Lung (tissue), 12 donors: ENCODE data around the gene SNAP25. TPM values are rescaled to one million over a fixed set of nuclear protein-coding genes. Genes with fewer than 3 reads are reported as not detected.

Experiments
- ATAC-seq: fragments of 200-7000 bp; cut with Tn5 transposase; one replicate; pipeline ENCODE4 v1.9.1; 2020; ENCODE audit warnings: moderate number of reproducible peaks; ENCODE audit not compliant: insufficient read depth, low FRiP score
- DNase-seq, 3 donors: peaks; one replicate each; pipeline ENCODE4 v3.0.0-alpha.2; 2013 to 2017
- H3K27ac ChIP-seq, 2 donors: one replicate each; pipeline ENCODE4 v1.5.1; 2013; ENCODE audit warnings: mild to moderate bottlenecking in 2 of 2, moderate library complexity in 2 of 2, control low read depth in 1 of 2, inconsistent platforms in 1 of 2, low read depth in 1 of 2, low read length in 1 of 2
- H3K27me3 ChIP-seq, 3 donors: one replicate each; pipeline ENCODE4 v1.5.1; 2013; ENCODE audit warnings: low read length in 2 of 3; ENCODE audit not compliant: control insufficient read depth in 3 of 3, insufficient read depth in 3 of 3
- H3K36me3 ChIP-seq, 4 donors: one replicate each; pipeline ENCODE4 v1.5.1; 2013; ENCODE audit warnings: low read length in 4 of 4, mild to moderate bottlenecking in 1 of 4, moderate library complexity in 1 of 4; ENCODE audit not compliant: control insufficient read depth in 4 of 4, insufficient read depth in 4 of 4
- H3K4me1 ChIP-seq, 5 donors: one replicate each; pipeline ENCODE4 v1.5.1; 2013; ENCODE audit warnings: low read length in 5 of 5, mild to moderate bottlenecking in 2 of 5, moderate library complexity in 1 of 5; ENCODE audit not compliant: control insufficient read depth in 5 of 5, insufficient read depth in 5 of 5
- H3K4me3 ChIP-seq: one replicate; pipeline ENCODE4 v1.5.1; 2013; ENCODE audit warnings: mild to moderate bottlenecking, control low read depth, moderate library complexity
- H3K9ac ChIP-seq, 2 donors: one replicate each; pipeline ENCODE4 v1.5.1; 2013; ENCODE audit warnings: low read length in 2 of 2, control low read depth in 1 of 2; ENCODE audit not compliant: insufficient read depth in 1 of 2
- H3K9me3 ChIP-seq, 4 donors: one replicate each; pipeline ENCODE4 v1.5.1; 2013; ENCODE audit warnings: low read length in 3 of 4, mild to moderate bottlenecking in 1 of 4, moderate library complexity in 1 of 4; ENCODE audit not compliant: control insufficient read depth in 4 of 4, insufficient read depth in 3 of 4
- CTCF ChIP-seq: IDR thresholded peaks from 2 replicates; pipeline ENCODE4 v1.5.1; 2012; ENCODE audit warnings: mild to moderate bottlenecking; ENCODE audit errors: control extremely low read depth, extremely low read depth
- WGBS, 2 donors: extraction: QIAGEN DNeasy Blood & Tissue Kit; methylation state at CpG; one replicate each; pipeline ENCODE4 v1.1.7; 2013; 5-methylcytosine and 5-hydroxymethylcytosine counted together
- polyA plus RNA-seq, 2 donors: library from polyadenylated mRNA; stranded (reverse); fragments of 200-250 nt; gene quantifications; one replicate each; pipeline ENCODE4 v1.2.1, GENCODE V29; 2013
- total RNA-seq, 2 donors: library from RNA; depleted of rRNA in 1 of 2; stranded (reverse); fragments of >200 nt in 1 of 2; gene quantifications; one replicate each; pipeline ENCODE4 v1.2.1, GENCODE V29; 2014 to 2021
- donor health status: control.
- donor health status: control.
- donor health status: Bipolar disorder and iron deficiency.
- donor health status: healthy.
- donor health status: DM: yes; HTN: yes; CAD: no.

Gene SNAP25
- total and polyA plus RNA-seq, 4 donors: 0.14 to 5.4 (median 0.85) TPM

GRCh38 chr20:10264166-10264558 lies 45.5 kb downstream of the SNAP25 start:
- Histone ChIP-seq H3K27me3 (no peaks in the 10 kb centered on the region), H3K4me1 (no peaks in the 10 kb centered on the region), H3K36me3 (no peaks in the 10 kb centered on the region), H3K4me3 (no peak overlapping the region), H3K9ac (no peak overlapping the region), H3K27ac (no peak overlapping the region), H3K9me3 (peaks cover 0 to 2% (median 0%) of the 10 kb centered on the region in 4 donors)
- no peak for DNase-seq
- WGBS, 2 donors: 61 to 72% methylated on average over 2 of the region's 2 CpGs
- no peak for ATAC-seq
- no peak for TF ChIP-seq CTCF

GRCh38 chr20:10268636-10269035 lies 50.0 kb downstream of the SNAP25 start:
- Histone ChIP-seq H3K9me3 (peaks cover 0 to 2% (median 0%) of the 10 kb centered on the region in 4 donors), H3K9ac (no peak overlapping the region), H3K27me3 (no peaks in the 10 kb centered on the region), H3K36me3 (no peaks in the 10 kb centered on the region), H3K4me3 (no peak overlapping the region), H3K4me1 (peaks cover 0 to 11% (median 0%) of the 10 kb centered on the region in 5 donors), H3K27ac (no peak overlapping the region)
- ATAC-seq (no peak), DNase-seq (no peak)
- WGBS, 2 donors: 66 to 84% methylated on average over 3 of the region's 3 CpGs
- no peak for TF ChIP-seq CTCF

- no peak for TF ChIP-seq CTCF
- DNase-seq: no peak
- ATAC-seq: no peak
- H3K27ac ChIP-seq: no peak overlapping the region
- H3K36me3 ChIP-seq: no peaks in the 10 kb centered on the region
- H3K9me3 ChIP-seq: peaks cover 0 to 2% (median 0%) of the 10 kb centered on the region in 4 donors
- no peak overlapping the region for H3K9ac ChIP-seq
- H3K27me3 ChIP-seq: no peaks in the 10 kb centered on the region
- H3K4me1 ChIP-seq: peaks cover 0 to 11% (median 0%) of the 10 kb centered on the region in 5 donors
- H3K4me3 ChIP-seq: no peak overlapping the region
These were observed 52.0 kb downstream of the SNAP25 start for GRCh38 chr20:10270630-10271029.
